Esophagus squamous epithelium (tissue), 4 donors: ENCODE data around the gene IL3RA.

ENCODE experiments used
- POLR2A ChIP-seq, 4 donors: fragments of 450-650 bp; IDR thresholded peaks; one replicate each; pipeline ENCODE4 v1.6.1; 2017; ENCODE audit warnings: antibody characterized with exemption in 4 of 4, mild to moderate bottlenecking in 4 of 4, moderate library complexity in 3 of 4
- TF ChIP-seq, protein P1 (sequence below), 6 experiments: fragments of 450-650 bp in 4 of 6; fragments of 200-600 bp in 2 of 6; sonication (generic) in 2 of 6; IDR thresholded peaks; one replicate each; pipeline ENCODE4 v1.5.1; 2016 to 2019; ENCODE audit warnings: antibody characterized with exemption in 6 of 6, mild to moderate bottlenecking in 4 of 6, moderate library complexity in 4 of 6

DNA sequence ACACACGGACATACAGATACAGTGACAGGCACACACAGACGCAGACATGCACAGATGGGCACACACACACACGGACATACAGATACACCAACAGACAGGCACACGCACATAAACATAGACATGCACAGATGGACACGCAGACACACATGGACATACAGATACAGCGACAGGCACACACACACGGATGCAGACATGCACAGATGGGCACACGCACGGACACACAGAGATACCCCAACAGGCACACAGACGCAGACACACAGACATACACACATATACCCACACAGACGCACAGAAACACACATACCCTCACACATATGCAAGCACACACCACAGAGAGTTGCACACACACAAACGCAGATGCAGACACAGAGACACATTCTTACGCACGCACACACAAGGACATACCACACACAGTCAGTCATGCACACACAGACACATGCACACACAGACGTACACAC, 79.8 kb downstream of the IL3RA start:
- TF ChIP-seq, protein P1, sequence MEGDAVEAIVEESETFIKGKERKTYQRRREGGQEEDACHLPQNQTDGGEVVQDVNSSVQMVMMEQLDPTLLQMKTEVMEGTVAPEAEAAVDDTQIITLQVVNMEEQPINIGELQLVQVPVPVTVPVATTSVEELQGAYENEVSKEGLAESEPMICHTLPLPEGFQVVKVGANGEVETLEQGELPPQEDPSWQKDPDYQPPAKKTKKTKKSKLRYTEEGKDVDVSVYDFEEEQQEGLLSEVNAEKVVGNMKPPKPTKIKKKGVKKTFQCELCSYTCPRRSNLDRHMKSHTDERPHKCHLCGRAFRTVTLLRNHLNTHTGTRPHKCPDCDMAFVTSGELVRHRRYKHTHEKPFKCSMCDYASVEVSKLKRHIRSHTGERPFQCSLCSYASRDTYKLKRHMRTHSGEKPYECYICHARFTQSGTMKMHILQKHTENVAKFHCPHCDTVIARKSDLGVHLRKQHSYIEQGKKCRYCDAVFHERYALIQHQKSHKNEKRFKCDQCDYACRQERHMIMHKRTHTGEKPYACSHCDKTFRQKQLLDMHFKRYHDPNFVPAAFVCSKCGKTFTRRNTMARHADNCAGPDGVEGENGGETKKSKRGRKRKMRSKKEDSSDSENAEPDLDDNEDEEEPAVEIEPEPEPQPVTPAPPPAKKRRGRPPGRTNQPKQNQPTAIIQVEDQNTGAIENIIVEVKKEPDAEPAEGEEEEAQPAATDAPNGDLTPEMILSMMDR (IDR thresholded peaks at IDR 0.05) = no peak
- no peak for TF ChIP-seq POLR2A (IDR thresholded peaks at IDR 0.05)
